HG03097 (cell line): ENCODE results near the gene KCNN3.

Source experiments
- ATAC-seq: cut with Tn5 transposase; IDR thresholded peaks from one replicate; pipeline ENCODE4 v1.9.1; 2021; ENCODE audit not compliant: unreplicated experiment, low FRiP score

KCNN3 gene

DNA sequence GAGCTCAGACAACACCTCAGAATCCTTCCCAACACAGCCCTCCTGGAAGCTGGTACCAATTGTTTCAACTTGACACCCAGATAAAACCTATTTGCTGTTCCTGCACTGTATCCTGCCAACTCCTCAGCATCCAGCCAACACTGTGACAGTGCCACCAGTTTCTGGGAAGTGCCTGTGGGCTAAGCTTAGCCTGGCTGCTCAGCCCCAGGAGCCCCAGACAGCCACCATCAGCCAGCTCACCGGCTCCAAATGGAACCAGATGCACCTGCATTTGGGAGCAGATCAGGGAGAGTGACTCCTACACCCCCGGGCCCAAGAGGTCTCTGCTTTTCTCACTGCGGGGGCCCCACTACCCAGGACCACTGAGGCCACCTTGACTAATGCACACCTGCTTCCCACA lies 24.9 kb downstream of the KCNN3 start:
- no peak for ATAC-seq

DNA sequence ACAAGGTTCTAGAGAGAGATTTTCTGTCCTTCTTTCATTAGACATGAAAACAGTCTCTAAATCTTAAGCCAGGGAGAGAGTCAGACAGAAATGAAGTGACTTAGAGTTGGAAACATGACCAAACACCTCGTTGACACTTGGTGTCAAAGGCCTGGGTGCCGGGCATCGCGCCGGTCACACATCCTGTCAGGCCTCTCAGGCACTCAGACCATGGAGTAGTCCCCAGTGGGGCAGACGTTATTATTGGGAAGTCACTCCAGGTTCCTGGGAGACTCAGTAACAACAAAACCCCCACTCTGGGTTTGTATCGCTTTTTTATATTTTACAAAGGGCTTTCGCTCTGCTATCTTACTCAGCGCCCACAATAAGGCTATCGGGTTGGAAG lies 25.8 kb downstream of the KCNN3 start:
- ATAC-seq = no peak

DNA sequence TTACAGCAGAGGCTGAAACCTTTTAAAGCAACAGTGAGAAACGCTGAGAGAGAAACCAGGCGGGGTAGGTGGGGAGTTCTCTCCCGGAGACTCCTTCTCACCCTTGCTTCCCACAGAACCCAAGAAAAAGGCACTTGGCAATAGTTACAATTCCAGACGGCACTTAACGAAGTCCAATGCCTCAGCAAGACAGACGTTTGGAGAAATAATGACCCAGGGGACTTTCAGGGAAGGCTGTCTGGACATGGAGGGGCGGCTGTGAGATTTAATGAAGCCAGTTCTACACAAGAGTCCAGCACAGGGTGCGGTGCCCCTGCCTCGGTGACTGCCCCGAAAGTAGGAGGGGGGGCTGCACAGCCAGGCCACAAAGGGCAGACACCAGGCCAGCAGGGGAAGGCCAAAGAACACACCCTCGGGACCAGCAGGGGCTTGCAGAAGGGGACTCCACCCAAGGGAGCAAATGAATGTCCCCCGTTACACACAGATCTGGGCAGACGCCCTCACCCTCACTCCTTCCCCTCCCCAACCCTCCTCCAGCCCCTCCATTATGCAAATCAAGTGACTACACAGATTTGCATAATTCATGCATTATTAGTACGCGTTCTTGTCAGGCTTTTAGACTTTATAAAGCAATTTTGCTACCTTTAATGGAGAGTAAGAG lies 26.3 kb downstream of the KCNN3 start:
- no peak for ATAC-seq

DNA sequence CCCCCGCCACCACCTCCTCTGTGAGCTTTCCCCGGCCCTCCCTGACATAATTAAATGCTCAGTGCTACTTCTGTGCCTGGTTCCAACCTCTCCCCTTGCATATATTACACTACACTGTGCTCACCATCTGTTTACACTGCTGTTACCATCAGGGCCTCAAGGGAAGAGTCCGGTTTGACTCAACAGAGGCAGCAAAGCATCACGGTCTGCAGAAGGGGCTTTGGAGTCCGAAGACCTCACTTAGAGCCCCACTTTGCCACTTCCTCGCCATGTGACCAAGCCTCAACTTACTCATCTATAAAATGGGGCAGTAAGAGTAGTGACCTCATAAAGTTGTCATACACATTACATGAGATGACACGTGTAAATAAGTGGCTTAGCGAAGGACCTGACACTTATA lies 27.4 kb downstream of the KCNN3 start:
- no peak for ATAC-seq

DNA sequence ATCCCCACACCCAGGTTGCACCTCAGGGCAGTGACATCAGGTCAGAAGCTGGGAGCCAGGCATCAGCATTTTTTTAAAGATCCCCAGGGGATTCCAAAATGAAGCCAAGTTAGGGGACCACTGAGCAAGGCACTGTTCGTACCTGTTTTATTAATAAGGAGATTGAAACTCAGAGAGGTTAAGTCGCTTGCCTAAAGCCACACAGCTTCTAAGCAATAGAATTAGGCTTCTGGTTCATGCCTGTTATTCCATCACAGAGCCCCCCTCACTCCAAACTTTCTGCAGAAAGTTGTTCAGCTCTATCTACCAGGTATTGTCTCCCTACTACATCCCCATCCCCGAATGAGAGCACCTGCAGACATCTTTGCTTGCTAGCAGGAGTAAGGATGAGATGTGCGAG lies 28.7 kb downstream of the KCNN3 start:
- no peak for ATAC-seq

DNA sequence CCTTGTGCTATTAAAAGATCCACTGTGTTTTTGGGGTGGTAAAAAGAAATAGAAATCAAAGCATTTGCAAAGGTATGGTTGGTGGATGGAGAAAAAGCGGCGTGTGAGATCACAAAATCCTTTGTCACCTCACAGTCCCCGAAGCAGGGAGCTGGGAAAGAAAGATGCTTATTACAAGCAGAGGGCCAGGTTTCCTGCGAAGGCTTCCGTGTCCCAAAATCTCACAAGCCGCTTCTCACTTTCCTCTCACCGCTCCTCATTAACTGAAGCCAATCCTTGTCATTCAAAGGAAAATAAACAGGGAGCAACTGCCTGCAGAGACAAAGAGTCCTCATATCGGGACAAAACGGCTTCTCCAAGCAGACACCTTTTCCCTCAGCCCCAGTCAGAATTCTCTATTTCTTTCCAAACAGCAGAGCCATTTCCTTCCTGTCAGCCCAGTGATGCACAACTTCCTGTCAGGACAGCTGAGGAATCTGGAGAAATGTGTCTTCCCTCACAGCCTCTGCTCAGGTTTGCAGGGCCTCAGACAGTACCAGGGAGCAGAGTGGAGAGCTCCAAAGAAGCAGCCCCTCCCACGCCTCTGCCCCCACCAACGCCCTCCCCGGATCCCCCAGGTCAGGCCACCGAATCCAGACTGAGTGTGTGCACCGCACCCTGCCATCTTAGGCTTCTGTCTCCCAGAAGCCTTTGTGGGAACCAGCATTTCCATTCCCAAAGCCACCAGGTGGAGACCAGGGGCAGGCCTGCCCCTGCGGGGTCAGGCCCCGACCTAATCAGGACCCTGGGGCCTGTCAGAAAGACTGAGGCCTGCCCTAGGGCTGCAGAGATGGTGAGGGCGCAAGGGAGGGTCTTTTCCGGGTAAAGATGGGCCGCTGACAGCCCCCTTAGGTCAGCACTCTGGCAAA lies 29.6 kb downstream of the KCNN3 start:
- no peak for ATAC-seq

DNA sequence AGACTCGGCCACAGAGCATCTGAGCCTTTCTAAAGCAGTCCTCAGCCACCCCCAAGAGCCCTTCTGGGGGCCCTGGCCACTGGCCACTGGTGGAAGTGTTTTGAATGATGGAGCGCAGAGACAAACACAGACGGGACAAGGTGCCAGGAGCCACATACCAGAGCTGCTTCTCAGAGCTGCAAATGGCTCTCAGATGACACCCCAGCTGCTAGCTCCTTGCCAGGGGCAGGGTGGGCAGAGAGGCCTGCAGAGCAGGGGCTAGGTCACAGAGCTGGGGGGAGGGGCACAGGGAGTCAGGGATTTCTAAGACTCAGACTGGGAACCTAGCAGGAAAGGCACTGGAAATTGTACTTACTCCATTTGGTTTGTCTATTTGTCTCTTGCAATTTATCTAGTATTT lies 30.4 kb downstream of the KCNN3 start:
- ATAC-seq = no peak

DNA sequence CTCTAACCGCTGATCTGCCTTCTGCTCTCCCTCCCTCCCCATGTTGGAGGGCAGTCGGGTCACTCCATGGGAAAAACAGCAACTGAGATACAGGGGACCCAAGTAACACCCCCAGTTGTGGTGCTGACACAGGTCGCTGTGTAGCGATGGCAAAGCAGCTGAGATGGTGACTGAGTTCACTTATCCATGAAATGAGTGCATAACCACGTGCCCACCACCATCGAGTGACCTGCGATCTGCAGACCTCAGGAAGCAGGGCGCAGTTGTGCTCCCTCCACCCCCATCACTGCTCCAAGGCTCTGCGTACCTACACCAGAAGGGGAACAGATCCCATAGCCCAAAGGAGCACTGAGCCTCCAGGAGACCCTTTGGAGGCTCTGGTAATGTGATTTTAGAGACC lies 31.1 kb downstream of the KCNN3 start:
- no peak for ATAC-seq

DNA sequence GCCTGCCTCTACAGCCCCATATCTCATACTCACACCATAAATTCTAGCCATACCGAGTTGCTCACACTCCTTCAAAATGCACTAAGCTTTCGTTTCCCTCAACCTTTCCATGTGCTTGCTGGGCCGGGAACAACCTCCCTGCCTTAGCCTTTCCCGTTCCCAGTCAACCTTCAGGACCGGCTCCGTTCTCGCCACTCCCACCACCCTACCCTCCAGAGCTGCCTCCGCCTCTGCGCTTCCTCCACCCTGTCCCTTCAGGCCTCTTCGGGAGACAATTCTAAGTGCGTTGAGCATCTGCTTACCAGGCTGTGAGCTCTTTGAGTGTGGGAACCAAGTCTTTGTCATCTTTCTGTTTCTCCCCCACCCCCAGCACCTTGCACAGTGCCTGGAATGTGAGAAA lies 31.6 kb downstream of the KCNN3 start:
- ATAC-seq = no peak

DNA sequence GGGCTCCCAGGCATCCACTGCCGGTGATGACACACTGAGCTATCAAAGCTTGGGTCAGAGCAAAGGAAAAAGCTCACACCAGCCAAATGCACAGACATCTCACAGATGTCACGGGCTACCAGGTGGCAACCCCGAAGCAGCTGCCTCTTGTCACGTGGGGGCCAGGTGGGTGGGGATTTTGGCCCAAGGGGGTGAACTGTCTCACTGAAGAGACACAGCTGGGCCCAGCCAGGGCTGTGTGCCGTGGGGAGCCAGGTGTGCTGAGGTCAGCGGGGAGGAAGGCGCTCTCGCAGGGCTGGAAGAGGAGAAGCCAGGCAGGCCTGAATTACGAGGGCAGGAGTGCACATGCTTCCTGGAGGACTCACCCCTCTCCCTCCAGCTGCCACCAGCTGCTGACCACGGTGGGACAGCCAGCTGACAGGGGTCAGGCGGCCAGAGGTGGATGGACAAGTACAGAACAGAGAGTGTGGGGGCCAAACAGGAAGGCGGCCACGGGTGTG lies 32.4 kb downstream of the KCNN3 start:
- no peak for ATAC-seq

DNA sequence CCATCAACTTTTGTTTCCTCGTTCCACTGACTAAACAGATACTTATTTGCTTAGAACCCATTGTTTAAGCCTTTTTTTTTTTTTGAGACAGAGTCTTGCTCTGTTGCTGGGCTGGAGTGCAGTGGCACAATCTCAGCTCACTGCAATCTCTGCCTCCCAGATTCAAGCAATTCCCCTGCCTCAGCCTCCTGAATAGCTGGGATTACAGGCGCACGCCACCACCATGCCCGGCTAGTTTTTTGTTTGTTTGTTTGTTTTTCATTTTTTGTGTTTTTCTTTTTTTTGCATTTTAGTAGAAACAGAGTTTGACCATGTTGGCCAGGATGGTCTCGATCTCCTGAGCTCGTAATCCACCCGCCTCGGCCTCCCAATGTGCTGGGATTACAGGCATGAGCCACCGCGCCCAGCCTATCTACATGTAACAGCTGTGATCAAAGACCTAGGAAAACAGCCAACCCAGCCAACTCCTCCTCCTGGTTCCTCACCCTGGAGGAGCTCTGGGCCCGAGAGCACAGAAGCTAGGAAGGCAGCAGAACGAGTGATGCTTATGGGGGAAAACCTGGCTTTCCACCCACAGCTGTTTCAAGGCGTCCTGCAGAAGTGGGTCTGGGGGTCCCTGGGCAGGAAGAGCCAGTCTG lies 32.9 kb downstream of the KCNN3 start:
- ATAC-seq = no peak

DNA sequence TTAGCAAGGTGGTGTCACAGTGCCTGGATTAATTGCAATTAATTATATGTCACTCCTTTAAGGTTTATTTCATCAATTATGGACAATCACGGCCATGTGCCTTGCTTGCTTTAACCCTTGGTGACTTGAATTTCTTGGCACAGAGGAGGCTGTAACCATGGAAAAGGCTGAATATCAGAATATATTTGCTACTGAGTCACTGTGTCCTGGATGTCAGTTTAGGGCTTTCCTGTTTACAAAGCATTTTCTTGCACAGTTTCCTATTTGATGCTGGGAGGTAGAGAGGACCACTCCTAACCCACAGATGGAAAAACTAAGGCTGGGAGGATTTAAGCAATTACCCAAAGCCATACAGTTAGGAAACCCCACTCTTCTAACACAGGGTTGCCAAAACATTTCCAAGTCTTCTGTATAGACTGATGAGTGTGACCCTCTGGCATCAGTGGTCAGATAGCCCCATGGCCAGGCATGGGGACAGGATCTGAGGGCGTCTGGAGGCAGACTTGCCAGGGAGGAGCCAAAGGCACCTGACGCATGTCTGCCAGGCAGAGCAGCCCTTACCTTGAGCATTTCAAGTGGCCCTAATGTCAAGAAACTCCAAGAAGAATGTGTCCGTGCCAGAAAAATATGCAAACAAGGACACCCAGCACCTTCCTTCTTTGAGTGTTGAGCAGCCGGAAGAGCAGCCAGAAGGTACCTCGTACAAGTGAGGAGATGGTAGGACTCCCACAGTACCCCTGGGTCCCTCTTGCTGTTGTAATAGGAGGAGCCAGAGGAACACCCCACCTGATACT lies 34.4 kb downstream of the KCNN3 start:
- no peak for ATAC-seq

DNA sequence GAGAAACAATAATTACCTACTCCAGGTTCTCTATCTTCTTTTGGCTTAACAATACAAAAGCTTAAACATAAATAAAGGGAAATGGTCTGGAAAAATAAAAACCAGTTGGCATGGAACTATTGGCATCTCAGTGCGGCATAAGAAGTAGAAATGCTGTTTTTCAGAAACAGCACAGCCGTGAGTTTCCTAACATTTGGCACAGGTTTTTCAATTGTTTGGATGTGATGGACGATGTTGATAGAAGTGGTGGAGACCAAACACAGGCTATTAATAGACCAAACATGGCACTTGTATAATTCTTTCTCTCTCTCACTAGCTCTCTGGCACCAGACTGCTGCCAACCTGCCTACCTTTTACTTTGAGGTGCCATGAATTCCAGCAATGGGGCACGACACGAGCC lies 36.2 kb downstream of the KCNN3 start:
- no peak for ATAC-seq

DNA sequence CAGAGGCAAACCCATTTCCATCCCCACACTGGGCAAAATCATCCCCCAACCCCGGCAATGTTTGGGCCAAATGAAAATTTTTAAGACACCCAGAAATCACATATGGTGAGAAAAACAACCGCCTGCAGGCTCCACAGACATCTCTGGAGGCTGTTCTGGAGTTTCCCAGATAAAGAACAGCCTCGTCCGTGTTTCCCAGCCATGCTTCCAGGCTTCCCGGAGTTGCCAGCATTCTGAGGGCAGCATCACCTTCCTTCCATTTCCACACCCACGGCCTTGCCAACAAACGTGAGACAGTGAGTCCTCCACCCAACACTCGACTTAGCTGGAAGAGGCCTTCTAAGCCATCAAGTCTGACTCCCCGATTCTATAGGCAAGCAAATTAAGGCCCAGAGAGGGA lies 36.9 kb downstream of the KCNN3 start:
- no peak for ATAC-seq

DNA sequence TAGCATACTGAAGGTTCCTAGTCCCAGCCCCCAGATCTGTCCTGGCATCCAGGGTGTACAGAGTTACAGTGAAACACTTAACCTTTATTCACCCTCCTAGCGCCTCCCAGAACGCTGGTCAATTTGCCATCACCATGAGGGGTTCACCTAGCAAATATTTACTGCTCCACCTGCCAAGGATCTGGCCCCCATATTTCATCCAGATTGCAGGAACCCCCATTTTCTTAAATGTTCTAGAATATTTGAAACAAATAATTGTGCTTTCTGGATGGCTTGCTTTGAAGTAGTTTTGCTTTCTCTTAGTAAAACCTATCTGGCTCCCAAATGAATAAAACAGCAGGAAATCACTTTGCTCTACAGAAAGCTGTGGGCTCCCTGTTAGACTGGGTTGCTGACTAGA lies 37.7 kb downstream of the KCNN3 start:
- no peak for ATAC-seq

DNA sequence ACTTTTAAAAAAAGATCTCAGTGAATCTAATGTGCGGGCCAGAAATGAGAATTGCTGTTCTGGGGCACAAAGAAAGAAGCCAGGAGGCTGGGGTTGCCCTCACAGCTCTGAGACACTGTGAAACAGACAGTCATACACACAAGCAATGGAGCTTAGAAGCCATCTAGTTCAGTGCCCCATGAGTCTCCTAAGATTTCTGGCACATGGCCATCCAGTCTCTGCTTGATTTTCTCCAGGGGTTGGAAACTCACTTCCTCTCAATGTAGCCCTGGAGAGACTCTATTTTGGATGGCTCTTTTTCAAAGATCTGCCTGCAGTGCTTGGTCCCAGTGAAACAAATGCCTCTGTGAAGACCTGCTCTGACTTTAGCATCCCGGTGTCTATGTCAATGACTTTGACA lies 38.6 kb downstream of the KCNN3 start:
- ATAC-seq = no peak

DNA sequence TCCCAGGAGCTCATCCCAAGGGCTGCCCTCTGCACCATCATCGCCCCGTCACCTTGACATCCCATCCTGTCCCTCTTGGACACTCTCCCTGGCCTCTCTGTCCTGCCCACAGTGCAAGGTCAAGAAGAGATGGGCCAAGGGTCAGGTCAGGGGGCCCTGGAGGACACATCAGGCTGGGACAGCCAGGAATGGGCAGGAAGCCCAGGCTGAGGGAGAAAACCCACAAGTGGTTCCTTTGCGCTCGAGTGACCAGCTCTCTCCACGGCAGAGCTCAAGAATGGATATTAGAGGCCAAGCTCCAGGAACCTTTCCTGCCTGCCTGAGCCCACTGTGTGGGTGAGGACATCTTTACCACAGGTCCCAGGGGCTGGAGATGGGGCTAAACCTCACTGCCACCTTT lies 41.0 kb downstream of the KCNN3 start:
- ATAC-seq = no peak

DNA sequence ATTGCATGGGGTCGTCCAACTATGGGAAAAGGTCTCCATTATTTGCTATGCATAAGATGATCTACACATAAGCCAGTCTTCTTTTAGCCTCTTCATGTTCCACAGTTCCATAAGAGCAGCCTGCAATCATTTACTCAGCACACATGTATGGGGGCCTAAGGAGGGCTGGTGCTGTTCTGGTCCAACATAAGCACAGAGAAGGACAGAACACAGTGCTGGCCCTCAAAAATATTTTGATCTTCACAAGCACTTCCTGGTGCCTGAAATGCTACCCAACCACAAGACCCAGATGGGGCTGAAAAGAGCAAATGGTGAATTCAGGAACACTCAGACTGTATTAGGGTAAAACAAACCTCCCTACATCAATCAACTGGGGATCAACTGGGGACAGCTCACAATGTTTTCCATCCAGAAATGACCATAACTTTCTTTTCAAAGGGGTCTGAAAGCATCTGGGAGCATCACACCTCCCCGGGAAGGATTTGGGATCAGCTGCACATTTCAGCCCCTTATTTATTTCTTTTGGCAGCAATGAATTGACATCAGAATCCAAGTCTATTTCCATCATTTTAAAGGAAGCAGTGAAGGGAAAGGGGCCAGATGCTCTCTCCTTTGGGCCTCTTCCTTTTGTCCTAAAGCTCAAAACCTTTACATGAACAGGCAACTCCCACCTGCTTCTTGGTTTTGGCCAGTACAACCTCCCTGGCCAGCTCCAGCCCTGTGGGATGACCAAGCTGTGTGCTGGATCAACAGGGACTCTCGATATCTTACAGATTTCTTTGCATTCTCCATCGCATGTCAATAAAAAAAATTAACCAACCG lies 45.7 kb downstream of the KCNN3 start:
- ATAC-seq = no peak

DNA sequence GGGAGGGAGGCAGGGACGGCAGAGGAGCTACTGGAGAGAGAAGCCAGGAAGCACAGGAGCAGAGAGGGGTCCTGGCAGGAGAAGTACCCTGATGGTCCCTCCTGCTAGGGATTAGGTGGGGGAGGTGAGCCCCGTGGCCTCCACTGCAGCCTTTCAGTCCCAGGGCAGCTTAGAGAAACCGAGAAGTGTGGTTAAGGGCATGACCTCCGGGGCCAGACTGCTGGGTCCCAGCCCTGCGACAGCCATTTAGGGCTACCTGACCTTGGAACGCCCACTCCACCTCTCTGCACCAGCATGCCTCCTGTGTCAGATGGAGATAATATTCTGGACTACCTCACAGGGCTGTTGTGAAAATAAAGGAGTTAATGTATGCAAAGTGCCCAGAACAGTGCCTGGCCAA lies 47.4 kb downstream of the KCNN3 start:
- no peak for ATAC-seq

DNA sequence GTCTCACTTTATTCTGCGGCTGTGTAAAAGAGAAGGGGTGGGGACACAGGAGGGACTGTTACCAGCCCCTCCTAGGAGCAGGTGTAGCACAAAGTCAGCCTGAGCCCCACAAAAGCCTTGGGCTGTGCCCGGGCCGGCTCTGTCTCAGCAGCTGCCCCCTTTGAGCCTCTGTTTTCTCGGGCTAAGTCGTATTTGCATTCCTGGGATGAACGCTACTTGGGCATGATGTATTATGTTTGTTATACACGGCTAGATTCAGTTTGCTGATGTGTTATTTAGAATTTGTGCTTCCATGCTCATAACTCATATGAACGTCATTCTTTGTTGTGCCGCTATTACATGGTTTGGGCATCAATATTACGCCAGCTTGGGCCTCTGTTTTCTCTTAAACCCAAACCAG lies 47.8 kb downstream of the KCNN3 start:
- no peak for ATAC-seq
